NCI-H1105 (cell line): ENCODE data around the gene ABCC5.
A peak's percentile ranks its signal among the peaks of the same experiment; 100 is the strongest.
"Not testable (repeated sequence)": the region's sequence is repeated elsewhere in the genome, so short reads cannot be mapped to it uniquely, and the experiment has no call there.

Source experiments
- DNase-seq: peaks from one replicate; lab custom pipeline; 2025; lab: John Stamatoyannopoulos, UW

Gene ABCC5

GRCh38 chr3:184016169-184016570, 1.5 kb downstream of the ABCC5 start:
- no peak for DNase-seq

GRCh38 chr3:184015381-184016019, 2.2 kb downstream of the ABCC5 start:
- DNase-seq = no peak

DNA sequence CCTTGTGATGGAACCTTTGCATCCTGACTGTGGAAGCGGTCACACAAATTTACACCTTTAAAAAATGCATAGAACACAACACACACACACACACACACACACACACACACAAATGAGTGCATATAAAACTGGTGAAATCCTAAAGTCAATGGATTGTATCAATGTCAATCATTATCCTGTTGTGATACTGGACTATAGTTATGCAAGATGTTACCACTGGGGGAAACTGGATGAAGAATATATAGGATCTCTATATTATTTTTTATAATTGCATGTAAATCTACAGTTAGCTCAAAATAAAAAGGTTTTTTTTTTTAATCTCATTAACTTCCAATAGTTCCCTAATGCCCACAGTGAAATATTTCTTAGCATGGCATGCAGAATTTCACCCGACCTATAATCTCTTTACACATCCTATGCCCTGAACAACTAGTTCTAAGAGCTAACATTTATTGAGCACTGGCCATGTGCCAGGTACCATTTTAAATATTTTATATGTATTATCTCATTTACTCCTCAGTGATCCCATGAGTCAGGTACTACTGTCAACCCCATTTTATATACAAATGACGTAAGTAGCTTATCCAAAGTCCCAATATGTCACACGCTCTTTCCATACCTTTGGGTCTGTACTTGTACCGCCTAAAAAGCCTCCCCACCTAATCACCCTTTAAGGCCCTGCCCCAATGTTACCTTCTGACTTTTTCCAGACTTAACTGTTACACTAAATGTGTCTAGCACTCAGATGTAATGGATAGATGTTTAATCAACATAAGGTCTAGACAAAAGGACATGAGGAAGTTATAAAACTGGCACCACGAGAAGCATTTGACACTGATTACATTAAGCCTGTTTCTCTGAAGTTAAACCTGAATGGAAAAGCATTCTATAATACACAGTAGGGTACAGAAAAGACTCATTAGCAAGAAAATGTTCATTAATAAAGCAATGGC, 5.5 kb downstream of the ABCC5 start:
- no peak for DNase-seq

GRCh38 chr3:184011230-184011876, 6.3 kb downstream of the ABCC5 start:
- DNase-seq = no peak

- no peak for DNase-seq
Observed at GRCh38 chr3:184008161-184008560, 9.5 kb downstream of the ABCC5 start.

DNA sequence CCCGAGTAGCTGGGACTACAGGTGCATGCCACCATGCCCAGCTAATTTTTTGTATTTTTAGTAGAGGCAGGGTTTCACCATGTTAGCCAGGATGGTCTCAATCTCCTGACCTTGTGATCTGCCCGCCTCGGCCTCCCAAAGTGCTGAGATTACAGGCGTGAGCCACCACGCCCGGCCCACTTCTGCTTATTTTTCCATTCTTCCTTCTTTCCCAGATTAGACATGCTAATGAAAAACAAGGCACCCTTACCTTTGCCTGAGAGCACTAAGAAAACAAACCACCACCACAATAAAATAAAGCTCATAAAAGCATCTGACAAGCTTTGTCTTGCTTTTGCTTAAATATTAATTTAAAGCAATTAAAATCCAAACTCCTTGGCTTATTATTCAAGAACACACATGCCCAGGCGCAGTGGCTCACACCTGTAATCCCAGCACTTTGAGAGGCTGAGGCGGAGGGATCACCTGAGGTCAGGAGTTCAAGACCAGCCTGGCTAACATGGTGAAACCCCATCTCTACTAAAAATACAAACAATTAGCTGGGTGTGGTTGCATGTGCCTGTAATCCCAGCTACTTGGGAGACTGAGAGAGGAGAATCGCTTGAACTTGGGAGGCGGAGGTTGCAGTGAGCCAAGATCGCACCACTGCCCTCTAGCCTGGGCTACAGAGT, 10.4 kb downstream of the ABCC5 start:
- not testable (repeated sequence) for DNase-seq

DNA sequence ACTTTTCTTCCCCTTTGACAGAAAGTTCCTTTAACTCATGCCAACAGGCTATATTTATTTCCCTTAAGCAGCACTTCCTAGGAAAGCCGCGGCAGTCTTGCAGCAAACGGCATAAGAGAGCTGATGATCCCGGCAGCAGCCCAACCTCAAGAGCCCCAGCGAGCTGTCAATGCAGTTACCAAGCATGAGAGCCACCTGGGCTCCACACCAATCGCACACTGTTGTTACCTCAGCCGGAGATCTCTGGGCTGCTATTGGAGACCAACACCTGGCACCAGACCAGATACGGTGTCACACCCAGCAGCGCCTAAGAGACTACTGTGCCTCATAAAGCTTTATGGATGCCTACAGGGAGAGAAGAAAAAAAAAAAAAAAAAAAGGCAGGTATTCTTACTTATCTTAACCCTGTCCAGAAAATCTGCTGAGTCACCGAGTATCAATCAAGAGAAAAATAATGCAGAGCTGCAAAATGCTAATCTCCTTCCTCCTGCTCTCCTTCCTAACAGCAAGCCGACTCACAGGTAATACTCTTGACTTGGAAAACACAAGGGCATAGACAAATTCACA, 11.7 kb downstream of the ABCC5 start:
- DNase-seq = peak; percentile 99

GRCh38 chr3:184004476-184004875, 13.2 kb downstream of the ABCC5 start:
- no peak for DNase-seq

DNA sequence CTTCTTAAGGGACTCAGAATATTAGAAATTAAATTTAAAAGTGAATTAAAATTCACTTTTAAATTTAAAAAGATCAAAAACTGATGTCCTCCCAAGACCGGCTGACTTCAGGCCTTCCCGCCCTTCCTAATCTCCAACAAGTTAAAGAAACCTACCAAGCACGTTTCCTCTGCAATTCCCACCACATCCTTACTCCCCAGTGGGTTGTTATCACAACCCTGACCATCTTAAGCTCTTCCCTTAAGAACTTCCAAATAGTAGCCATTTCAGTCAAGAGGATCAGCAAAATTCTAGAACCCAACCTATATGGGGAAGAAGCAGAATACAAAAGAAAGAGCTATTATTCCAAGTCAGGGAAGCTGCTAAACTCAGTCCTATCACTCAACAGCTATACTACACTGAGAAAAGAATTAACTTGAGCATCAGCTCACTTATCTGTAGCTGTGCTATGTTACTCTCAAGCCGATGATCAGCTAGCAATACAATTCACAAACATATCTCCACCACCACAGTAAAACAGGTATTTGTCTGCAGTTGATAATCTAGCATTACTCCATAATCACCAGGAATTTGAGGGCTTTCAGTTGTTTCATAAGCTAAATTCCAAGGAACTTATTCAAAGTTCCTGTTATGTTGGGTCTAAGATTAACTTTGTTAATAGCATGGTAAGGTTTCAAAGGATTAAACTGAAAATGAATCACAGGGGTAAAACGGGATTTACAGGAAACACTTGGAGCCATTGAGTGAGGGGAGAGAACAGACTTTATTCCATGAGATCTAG, 14.3 kb downstream of the ABCC5 start:
- no peak for DNase-seq

DNA sequence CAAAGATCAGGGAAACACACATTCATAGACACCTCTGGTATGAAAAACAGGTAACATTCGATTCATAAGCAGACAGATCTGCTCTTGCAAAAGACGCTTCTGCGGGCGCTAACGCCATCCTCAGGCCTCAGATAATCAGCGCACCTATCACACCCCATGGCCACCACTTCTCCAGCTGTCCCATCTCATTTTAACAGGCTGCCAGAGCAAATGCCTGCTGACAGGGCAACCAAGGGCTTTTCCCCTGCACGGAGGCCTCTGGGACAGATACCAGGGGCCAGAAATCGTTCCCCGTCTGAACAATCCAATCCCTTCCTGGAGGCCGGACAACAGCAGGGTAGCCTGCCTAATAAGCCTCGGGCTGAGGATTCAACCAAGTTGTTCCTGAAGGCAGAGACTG, 15.2 kb downstream of the ABCC5 start:
- no peak for DNase-seq

DNA sequence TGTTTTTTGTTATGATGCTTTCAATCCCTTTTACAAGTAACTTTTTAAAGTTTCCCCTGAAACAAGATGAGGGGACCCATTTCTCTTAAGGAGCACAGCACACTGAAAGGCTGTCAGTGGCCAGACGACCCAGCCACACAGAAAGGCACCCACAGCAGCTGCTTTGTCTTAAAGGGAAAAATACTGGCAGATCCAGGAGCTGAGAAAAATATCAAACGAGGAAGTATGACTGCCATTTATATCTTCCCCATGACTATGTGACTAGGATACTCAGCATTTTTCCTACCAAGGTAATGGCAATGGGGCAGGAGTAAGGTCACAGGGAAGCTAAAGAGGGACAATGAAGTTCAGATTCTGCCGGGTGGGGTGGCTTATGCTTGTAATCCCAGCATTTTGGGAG, 15.9 kb downstream of the ABCC5 start:
- no peak for DNase-seq

GRCh38 chr3:183991403-183991802, 26.3 kb downstream of the ABCC5 start:
- DNase-seq = no peak

DNA sequence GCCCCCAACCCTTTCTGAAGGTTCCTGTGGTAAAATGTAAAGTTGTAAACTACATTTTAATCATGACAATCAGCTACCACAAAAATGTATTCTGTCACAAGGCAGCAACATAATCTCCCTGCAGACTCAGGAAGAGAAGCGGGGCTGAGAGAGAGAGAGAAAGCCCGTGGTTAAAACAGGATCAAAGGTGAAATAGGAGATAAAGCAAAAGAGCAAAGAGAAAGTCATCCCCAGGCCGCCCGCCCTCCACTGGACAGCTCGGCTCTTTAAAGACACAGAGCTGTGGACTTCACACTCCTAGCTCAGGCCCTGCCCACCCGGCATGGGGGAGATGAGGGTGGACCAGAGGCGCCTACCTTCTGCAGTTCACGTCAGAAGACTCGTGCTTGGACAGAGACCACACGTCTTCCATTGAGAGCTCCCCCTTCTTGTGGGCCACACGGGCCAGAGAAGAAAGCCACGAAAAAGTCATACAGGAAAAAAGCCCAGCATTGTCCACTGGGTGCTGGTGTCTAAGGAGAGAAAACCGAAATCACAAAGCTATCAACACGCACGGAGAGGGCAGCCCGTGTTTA, 29.4 kb downstream of the ABCC5 start:
- no peak for DNase-seq

DNA sequence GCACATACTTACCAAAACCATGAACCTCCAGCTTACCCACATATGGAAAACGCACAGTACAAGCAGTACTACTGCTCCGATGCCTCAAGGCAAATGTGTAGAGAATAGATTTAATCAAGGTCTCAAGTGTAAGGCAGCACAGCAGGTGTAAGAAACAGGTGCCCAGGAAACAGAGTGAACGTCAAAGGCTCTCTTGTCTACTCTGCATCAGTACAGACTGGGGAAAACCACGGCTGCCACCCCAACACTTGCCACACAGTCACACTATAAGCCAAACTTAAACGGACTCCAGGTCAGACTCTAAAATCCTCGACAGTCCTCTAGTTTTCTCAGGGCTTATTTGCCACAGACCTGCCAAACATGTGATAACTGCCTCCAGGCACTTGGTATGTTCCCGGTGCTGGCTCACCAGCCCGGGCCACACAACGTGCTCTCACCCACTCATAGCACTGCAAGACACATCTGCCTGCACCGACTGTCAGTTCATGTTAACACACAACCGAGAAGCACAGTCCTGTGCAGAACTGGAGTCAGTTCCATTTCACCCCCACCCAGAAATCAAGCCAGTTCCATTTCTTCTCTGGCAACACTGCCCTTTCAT, 30.6 kb downstream of the ABCC5 start:
- no peak for DNase-seq

GRCh38 chr3:183984749-183985729, 32.6 kb downstream of the ABCC5 start:
- no peak for DNase-seq

- no peak for DNase-seq
Observed at GRCh38 chr3:183984127-183984740, 33.5 kb downstream of the ABCC5 start.

- no peak for DNase-seq
Observed at GRCh38 chr3:183981990-183982644, 35.6 kb downstream of the ABCC5 start.

- DNase-seq = no peak
Observed at GRCh38 chr3:183980403-183980802, 37.3 kb downstream of the ABCC5 start.
